ENCODE measurements around the gene ANK3. TPM values are rescaled to one million over a fixed set of nuclear protein-coding genes. Genes with fewer than 3 reads are reported as not detected.

Gene ANK3
- total and polyA plus RNA-seq, 2 donors: 12.1 to 12.6 TPM

DNA sequence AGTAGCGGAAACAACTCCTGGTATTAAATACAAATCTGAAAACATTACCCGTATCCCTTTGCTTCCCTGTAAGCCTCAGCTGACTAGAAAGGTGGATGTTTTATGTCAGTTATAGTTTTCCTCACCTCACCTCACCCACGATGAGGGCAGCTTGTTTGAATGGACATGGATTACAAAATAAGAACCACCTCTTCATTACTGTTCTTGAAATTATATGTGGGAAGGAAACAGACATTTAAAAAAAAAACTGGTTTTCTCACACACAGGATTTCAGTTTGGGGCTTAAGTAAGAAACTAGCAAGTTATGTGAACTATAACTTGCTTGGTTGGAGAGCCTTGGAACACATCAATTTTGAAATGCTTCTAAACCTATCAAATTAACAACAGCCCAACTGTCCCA is 250.4 kb downstream of the ANK3 start:
- DNase-seq (ENCODE audit: low read depth in 6 of 9, low spot score in 9 of 9): no peak
- no peaks in the 10 kb centered on the region for H3K36me3 ChIP-seq (ENCODE audit: control insufficient read depth in 2 of 2, insufficient read depth in 2 of 2, low read length in 1 of 2)
- no peaks in the 10 kb centered on the region for H3K4me1 ChIP-seq (ENCODE audit: control insufficient read depth in 2 of 2, insufficient read depth in 2 of 2, low read length in 2 of 2)
- no peak overlapping the region for H3K27ac ChIP-seq (ENCODE audit: low read depth in 1 of 2, low read length in 1 of 2)
- H3K9me3 ChIP-seq (ENCODE audit: control insufficient read depth in 2 of 2, insufficient read depth in 1 of 2, low read length in 1 of 2): no peaks in the 10 kb centered on the region
- no peaks in the 10 kb centered on the region for H3K27me3 ChIP-seq (ENCODE audit: control insufficient read depth in 2 of 2, insufficient read depth in 1 of 2, low read length in 1 of 2)
- H3K4me3 ChIP-seq (ENCODE audit: low read length in 2 of 2): no peak overlapping the region
- WGBS: 62% methylated on average over 3 of the region's 3 CpGs

DNA sequence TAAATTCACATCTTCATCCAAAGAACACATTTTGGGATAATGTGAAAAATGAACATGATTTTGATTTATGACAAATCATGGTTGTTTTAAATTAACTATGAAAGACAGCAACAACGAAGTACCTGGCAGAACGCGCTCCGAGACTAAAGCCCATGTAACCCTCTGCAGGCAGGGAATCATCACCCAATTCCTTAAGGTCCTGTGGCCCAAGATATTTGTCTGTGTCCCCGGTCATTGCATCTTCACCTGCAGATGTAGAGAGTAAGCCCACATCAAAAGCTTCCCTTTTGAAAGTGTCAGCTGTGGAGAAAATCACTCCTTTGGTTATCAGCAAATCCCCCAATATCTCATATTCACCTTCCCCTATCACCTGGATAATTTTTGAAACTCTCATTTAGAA is 250.8 kb downstream of the ANK3 start:
- no peaks in the 10 kb centered on the region for H3K36me3 ChIP-seq (ENCODE audit: control insufficient read depth in 2 of 2, insufficient read depth in 2 of 2, low read length in 1 of 2)
- H3K9me3 ChIP-seq (ENCODE audit: control insufficient read depth in 2 of 2, insufficient read depth in 1 of 2, low read length in 1 of 2): no peaks in the 10 kb centered on the region
- 92% methylated on average over 5 of the region's 5 CpGs for WGBS
- H3K27ac ChIP-seq (ENCODE audit: low read depth in 1 of 2, low read length in 1 of 2): no peak overlapping the region
- H3K4me1 ChIP-seq (ENCODE audit: control insufficient read depth in 2 of 2, insufficient read depth in 2 of 2, low read length in 2 of 2): no peaks in the 10 kb centered on the region
- DNase-seq (ENCODE audit: low read depth in 6 of 9, low spot score in 9 of 9): no peak
- no peak overlapping the region for H3K4me3 ChIP-seq (ENCODE audit: low read length in 2 of 2)
- no peaks in the 10 kb centered on the region for H3K27me3 ChIP-seq (ENCODE audit: control insufficient read depth in 2 of 2, insufficient read depth in 1 of 2, low read length in 1 of 2)

DNA sequence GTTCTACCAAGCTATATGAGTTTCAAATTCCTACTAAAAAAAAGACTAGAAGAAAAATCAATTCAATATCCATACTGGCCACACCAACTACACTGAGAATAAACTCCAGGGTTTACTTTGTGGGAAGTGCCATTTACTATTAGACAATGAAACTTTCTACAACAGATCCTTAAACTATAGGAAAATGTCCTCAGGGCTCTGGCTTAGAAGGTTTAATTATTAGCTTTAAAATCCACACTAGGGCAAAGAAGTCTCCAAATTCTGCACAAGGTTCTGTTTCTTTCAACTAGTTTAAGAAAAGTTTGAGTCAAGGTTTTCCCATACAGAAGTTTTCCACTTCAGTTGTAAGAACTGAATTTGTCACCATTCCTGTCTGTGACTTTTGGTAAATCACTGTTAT is 251.6 kb downstream of the ANK3 start:
- Histone ChIP-seq H3K9me3 (ENCODE audit: control insufficient read depth in 2 of 2, insufficient read depth in 1 of 2, low read length in 1 of 2) (no peaks in the 10 kb centered on the region), H3K27ac (ENCODE audit: low read depth in 1 of 2, low read length in 1 of 2) (no peak overlapping the region), H3K36me3 (ENCODE audit: control insufficient read depth in 2 of 2, insufficient read depth in 2 of 2, low read length in 1 of 2) (no peaks in the 10 kb centered on the region), H3K27me3 (ENCODE audit: control insufficient read depth in 2 of 2, insufficient read depth in 1 of 2, low read length in 1 of 2) (no peaks in the 10 kb centered on the region), H3K4me1 (ENCODE audit: control insufficient read depth in 2 of 2, insufficient read depth in 2 of 2, low read length in 2 of 2) (no peaks in the 10 kb centered on the region), H3K4me3 (ENCODE audit: low read length in 2 of 2) (no peak overlapping the region)
- no peak for DNase-seq (ENCODE audit: low read depth in 6 of 9, low spot score in 9 of 9)

DNA sequence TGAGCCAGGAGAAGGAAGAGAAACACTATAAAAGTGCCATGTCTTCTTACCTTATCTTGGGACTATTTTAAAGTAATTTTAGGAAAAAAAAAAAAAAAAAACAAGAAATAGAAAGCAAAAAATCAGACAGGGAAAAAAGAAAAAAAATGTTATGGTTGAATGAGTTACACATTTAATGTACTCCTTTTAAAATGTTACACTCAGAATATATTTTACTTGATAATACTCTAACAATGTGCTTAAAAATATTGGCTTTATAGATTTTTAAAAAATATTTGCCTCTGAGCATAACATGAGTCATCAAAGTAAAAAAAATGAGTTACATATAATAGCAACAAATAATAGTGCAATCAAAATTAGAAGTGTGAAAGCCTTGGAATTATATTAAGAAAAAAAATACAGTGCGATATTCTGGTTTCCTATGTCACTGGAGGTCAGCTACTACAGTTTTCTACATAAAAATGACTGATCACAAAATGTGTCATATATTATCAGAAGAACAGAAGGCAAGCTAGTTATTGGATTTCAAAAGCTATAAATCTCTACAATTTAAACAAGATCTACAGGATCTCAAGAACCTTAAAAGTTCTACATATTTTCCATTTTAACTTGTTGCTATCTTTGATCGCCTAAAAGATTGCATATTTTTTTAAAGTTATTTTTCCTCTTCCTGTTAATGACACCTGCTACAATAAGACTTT is 252.2 kb downstream of the ANK3 start:
- WGBS: 96% methylated on average over 2 of the region's 2 CpGs
- H3K4me3 ChIP-seq (ENCODE audit: low read length in 2 of 2): no peak overlapping the region
- H3K27ac ChIP-seq (ENCODE audit: low read depth in 1 of 2, low read length in 1 of 2): no peak overlapping the region
- no peaks in the 10 kb centered on the region for H3K9me3 ChIP-seq (ENCODE audit: control insufficient read depth in 2 of 2, insufficient read depth in 1 of 2, low read length in 1 of 2)
- no peaks in the 10 kb centered on the region for H3K4me1 ChIP-seq (ENCODE audit: control insufficient read depth in 2 of 2, insufficient read depth in 2 of 2, low read length in 2 of 2)
- no peaks in the 10 kb centered on the region for H3K36me3 ChIP-seq (ENCODE audit: control insufficient read depth in 2 of 2, insufficient read depth in 2 of 2, low read length in 1 of 2)
- no peaks in the 10 kb centered on the region for H3K27me3 ChIP-seq (ENCODE audit: control insufficient read depth in 2 of 2, insufficient read depth in 1 of 2, low read length in 1 of 2)
- DNase-seq (ENCODE audit: low read depth in 6 of 9, low spot score in 9 of 9): no peak

DNA sequence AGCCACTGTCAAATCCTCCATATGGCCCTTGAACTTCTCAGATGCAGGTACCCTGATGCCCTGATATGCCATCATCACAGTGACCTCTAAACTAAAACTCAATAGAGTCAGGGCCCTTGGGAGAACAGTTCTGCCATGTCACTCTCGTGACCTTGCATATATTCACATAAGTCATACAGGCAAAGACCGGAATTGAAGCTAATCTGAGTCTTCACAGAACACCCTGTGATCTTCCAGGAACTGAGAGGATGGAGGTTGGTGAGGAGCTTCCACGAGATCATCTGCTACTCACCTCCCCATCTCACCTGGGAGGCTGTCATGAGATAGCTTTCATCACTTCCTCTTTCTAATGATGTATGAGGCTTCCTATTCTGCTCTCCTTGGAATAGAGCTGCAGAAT is 254.7 kb downstream of the ANK3 start:
- H3K4me1 ChIP-seq (ENCODE audit: control insufficient read depth in 2 of 2, insufficient read depth in 2 of 2, low read length in 2 of 2): no peaks in the 10 kb centered on the region
- H3K27ac ChIP-seq (ENCODE audit: low read depth in 1 of 2, low read length in 1 of 2): no peak overlapping the region
- DNase-seq (ENCODE audit: low read depth in 6 of 9, low spot score in 9 of 9): no peak
- H3K9me3 ChIP-seq (ENCODE audit: control insufficient read depth in 2 of 2, insufficient read depth in 1 of 2, low read length in 1 of 2): no peaks in the 10 kb centered on the region
- no peaks in the 10 kb centered on the region for H3K36me3 ChIP-seq (ENCODE audit: control insufficient read depth in 2 of 2, insufficient read depth in 2 of 2, low read length in 1 of 2)
- no peak overlapping the region for H3K4me3 ChIP-seq (ENCODE audit: low read length in 2 of 2)
- WGBS: 83% methylated on average over 3 of the region's 3 CpGs
- H3K27me3 ChIP-seq (ENCODE audit: control insufficient read depth in 2 of 2, insufficient read depth in 1 of 2, low read length in 1 of 2): no peaks in the 10 kb centered on the region

DNA sequence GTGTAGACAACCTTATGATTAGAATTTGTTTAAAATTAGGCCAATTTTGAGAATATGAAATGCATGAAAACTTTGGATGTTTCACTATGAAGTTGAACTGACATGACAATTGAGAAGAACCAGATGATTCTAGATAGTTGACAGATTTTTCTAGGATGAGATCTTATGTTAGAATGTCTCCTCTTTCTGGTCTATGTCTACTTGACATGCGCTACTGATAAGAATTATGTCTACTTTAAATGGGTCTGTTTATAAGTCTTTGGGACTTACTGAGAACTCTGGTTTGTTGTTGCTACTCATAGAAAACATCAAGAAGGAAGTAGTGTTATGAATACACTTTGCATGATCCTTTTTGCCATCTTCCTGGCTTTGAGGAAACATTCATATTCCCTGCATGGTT is 255.1 kb downstream of the ANK3 start:
- WGBS: 100% methylated on average over 1 of the region's 1 CpG
- no peaks in the 10 kb centered on the region for H3K27me3 ChIP-seq (ENCODE audit: control insufficient read depth in 2 of 2, insufficient read depth in 1 of 2, low read length in 1 of 2)
- DNase-seq (ENCODE audit: low read depth in 6 of 9, low spot score in 9 of 9): no peak
- H3K27ac ChIP-seq (ENCODE audit: low read depth in 1 of 2, low read length in 1 of 2): no peak overlapping the region
- H3K4me1 ChIP-seq (ENCODE audit: control insufficient read depth in 2 of 2, insufficient read depth in 2 of 2, low read length in 2 of 2): no peaks in the 10 kb centered on the region
- no peaks in the 10 kb centered on the region for H3K36me3 ChIP-seq (ENCODE audit: control insufficient read depth in 2 of 2, insufficient read depth in 2 of 2, low read length in 1 of 2)
- no peak overlapping the region for H3K4me3 ChIP-seq (ENCODE audit: low read length in 2 of 2)
- H3K9me3 ChIP-seq (ENCODE audit: control insufficient read depth in 2 of 2, insufficient read depth in 1 of 2, low read length in 1 of 2): no peaks in the 10 kb centered on the region

DNA sequence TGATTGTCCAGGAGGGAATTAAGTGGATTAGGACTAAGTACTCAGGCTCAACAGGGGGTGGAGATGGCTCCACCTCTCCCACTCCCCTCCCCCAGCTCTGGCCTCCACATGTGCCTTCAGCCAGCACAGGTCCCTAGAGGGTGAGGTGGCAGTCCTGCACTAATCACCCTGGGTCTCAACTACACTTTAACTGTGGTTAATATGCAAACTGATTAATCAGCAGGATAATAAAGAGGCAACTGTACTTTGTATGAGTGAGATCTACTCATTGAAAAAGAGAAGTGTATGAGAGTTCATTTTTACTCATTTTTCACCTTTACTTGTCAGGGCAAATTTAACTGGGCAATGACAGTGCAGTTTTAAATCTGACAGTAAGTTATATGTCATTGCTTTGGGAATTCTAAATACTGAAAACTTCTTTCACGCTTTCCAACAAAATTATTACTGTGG is 259.5 kb downstream of the ANK3 start:
- DNase-seq (ENCODE audit: low read depth in 6 of 9, low spot score in 9 of 9): no peak
- Histone ChIP-seq H3K36me3 (ENCODE audit: control insufficient read depth in 2 of 2, insufficient read depth in 2 of 2, low read length in 1 of 2) (no peaks in the 10 kb centered on the region), H3K4me3 (ENCODE audit: low read length in 2 of 2) (no peak overlapping the region), H3K27me3 (ENCODE audit: control insufficient read depth in 2 of 2, insufficient read depth in 1 of 2, low read length in 1 of 2) (no peaks in the 10 kb centered on the region), H3K9me3 (ENCODE audit: control insufficient read depth in 2 of 2, insufficient read depth in 1 of 2, low read length in 1 of 2) (no peaks in the 10 kb centered on the region), H3K4me1 (ENCODE audit: control insufficient read depth in 2 of 2, insufficient read depth in 2 of 2, low read length in 2 of 2) (no peaks in the 10 kb centered on the region), H3K27ac (ENCODE audit: low read depth in 1 of 2, low read length in 1 of 2) (no peak overlapping the region)
- 60% methylated on average over 1 of the region's 1 CpG for WGBS

DNA sequence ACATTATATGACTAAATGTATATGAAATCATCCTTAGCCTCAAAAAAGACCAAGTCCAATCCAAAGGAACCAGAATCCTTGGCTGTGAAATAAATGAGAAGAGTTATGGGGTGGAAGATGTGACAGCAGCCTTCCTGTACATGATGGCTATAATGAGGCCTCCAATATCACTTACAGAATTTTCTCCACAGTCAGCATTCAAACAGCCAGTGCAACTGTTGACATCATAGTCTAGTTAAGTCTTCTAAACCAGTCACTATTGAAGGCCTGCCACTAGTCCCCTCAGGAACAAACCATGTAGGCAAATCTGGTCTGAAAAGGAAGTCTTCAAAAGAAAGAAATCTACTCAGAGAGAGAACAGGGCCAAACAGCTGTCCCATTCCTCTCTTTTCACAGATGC is 263.8 kb downstream of the ANK3 start:
- Histone ChIP-seq H3K9me3 (ENCODE audit: control insufficient read depth in 2 of 2, insufficient read depth in 1 of 2, low read length in 1 of 2) (no peaks in the 10 kb centered on the region), H3K36me3 (ENCODE audit: control insufficient read depth in 2 of 2, insufficient read depth in 2 of 2, low read length in 1 of 2) (no peaks in the 10 kb centered on the region), H3K27me3 (ENCODE audit: control insufficient read depth in 2 of 2, insufficient read depth in 1 of 2, low read length in 1 of 2) (no peaks in the 10 kb centered on the region), H3K4me3 (ENCODE audit: low read length in 2 of 2) (no peak overlapping the region), H3K27ac (ENCODE audit: low read depth in 1 of 2, low read length in 1 of 2) (no peak overlapping the region), H3K4me1 (ENCODE audit: control insufficient read depth in 2 of 2, insufficient read depth in 2 of 2, low read length in 2 of 2) (no peaks in the 10 kb centered on the region)
- DNase-seq (ENCODE audit: low read depth in 6 of 9, low spot score in 9 of 9): no peak

DNA sequence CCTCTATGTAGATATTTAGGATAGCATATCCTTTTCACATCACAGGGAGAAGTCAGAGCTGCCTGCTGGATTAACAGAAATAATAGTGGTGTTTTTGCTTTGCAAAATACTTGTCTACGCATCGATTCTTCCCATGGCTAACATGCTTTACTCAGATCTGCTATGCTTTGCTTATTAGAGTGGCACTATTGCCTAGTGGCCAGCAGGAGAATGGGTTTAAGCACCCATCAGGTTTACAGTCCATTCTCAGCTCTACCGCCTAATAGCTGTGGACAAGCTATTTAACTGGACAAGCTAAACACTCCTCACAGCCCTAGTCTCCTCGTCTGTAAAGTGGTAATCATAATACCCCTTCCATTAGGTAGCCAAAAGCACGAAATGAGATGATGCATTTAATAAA is 265.1 kb downstream of the ANK3 start:
- 93% methylated on average over 5 of the region's 5 CpGs for WGBS

DNA sequence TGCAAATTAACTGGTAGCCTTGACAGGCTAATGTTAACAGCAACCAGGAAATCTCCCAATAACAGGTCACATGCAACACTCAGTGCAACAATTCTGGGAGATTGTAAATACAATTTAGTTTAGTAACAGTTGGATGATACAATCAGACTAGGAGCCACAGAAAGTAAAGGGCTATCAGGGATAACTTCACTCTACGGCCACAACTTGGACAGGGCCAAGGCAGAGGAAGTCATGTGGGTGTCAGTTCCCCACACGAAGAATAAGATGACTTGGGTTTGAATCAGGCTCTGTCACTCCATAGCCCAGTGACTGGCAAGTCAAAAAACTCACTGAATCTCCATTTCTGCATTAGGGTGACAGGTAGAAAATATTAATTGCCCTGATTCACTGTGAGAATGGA is 266.0 kb downstream of the ANK3 start:
- WGBS: 94% methylated on average over 2 of the region's 2 CpGs
- Histone ChIP-seq H3K4me3 (ENCODE audit: low read length in 2 of 2) (no peak overlapping the region), H3K9me3 (ENCODE audit: control insufficient read depth in 2 of 2, insufficient read depth in 1 of 2, low read length in 1 of 2) (no peaks in the 10 kb centered on the region), H3K4me1 (ENCODE audit: control insufficient read depth in 2 of 2, insufficient read depth in 2 of 2, low read length in 2 of 2) (no peaks in the 10 kb centered on the region), H3K27ac (ENCODE audit: low read depth in 1 of 2, low read length in 1 of 2) (no peak overlapping the region), H3K27me3 (ENCODE audit: control insufficient read depth in 2 of 2, insufficient read depth in 1 of 2, low read length in 1 of 2) (no peaks in the 10 kb centered on the region), H3K36me3 (ENCODE audit: control insufficient read depth in 2 of 2, insufficient read depth in 2 of 2, low read length in 1 of 2) (no peaks in the 10 kb centered on the region)
- no peak for DNase-seq (ENCODE audit: low read depth in 6 of 9, low spot score in 9 of 9)

More for the DNA sequence above, 265.1 kb downstream of the ANK3 start:
- Histone ChIP-seq H3K27me3 (ENCODE audit: control insufficient read depth in 2 of 2, insufficient read depth in 1 of 2, low read length in 1 of 2) (no peaks in the 10 kb centered on the region), H3K36me3 (ENCODE audit: control insufficient read depth in 2 of 2, insufficient read depth in 2 of 2, low read length in 1 of 2) (no peaks in the 10 kb centered on the region), H3K9me3 (ENCODE audit: control insufficient read depth in 2 of 2, insufficient read depth in 1 of 2, low read length in 1 of 2) (no peaks in the 10 kb centered on the region), H3K4me1 (ENCODE audit: control insufficient read depth in 2 of 2, insufficient read depth in 2 of 2, low read length in 2 of 2) (no peaks in the 10 kb centered on the region), H3K4me3 (ENCODE audit: low read length in 2 of 2) (no peak overlapping the region), H3K27ac (ENCODE audit: low read depth in 1 of 2, low read length in 1 of 2) (no peak overlapping the region)
- no peak for DNase-seq (ENCODE audit: low read depth in 6 of 9, low spot score in 9 of 9)

All from thymus (tissue), 11 donors.